ENCODE measurements around the gene DUSP8.

DNA sequence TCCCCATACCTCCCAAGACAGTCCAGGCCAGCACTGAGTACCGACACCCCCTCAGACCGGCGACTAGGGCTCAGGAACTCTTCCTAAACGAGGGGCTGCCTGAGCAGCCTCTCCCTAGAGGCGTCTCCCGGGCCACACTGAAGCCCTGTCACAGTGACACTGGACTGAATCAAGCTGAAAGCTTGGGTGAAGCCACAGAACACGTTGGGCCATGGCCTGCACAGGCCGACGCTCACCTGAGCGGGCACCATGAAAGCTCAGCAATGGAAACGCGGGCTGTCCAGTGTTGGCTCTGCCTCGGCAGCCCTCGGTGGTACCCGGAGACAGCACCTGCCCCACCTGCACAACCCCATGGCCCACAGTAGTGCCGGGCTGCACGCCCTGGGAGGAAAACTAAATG, 42.8 kb downstream of the DUSP8 start:
- no peak for TF ChIP-seq POLR2AphosphoS5 (IDR thresholded peaks at IDR 0.05; ENCODE audit: low read depth, low read length)
- no peak for TF ChIP-seq CTCF (IDR thresholded peaks at IDR 0.05)
- TF ChIP-seq TAF1 (IDR thresholded peaks at IDR 0.05; ENCODE audit: borderline replicate concordance, low read depth, low read length) = no peak
- TF ChIP-seq RAD21 (IDR thresholded peaks at IDR 0.05; ENCODE audit: low read length) = no peak
- TF ChIP-seq, protein P1, sequence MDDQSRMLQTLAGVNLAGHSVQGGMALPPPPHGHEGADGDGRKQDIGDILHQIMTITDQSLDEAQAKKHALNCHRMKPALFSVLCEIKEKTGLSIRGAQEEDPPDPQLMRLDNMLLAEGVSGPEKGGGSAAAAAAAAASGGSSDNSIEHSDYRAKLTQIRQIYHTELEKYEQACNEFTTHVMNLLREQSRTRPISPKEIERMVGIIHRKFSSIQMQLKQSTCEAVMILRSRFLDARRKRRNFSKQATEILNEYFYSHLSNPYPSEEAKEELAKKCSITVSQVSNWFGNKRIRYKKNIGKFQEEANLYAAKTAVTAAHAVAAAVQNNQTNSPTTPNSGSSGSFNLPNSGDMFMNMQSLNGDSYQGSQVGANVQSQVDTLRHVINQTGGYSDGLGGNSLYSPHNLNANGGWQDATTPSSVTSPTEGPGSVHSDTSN (IDR thresholded peaks at IDR 0.05) = no peak
- TF ChIP-seq EP300 (IDR thresholded peaks at IDR 0.05; ENCODE audit: borderline replicate concordance in 1 of 2, low read depth in 1 of 2, low read length in 1 of 2) = no peak
